Measurements from ENCODE around the gene DMD.

DMD gene

DNA sequence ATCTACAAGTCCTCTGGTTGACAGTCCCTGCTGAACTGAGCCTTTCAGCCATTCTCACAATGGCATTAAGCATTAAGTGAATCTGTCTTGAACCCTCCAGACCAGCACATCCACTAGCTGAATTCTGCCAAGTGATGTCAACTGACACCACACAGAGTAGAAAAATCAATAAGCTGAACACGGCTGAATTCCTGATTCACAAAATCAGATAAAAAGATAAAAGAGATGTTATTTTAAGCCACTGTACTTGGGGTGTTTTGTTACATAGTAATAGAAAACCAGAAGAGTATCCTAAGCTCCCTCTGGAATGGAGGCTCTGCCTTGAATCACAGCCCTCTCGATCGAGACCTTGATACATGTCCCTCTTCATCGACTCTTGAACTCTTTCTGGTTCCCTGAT lies 336.5 kb downstream of the DMD start:
- H4K20me1 ChIP-seq (ENCODE audit: insufficient read depth, low read length) = no peaks in the 10 kb centered on the region
- no peaks in the 10 kb centered on the region for H3K9me2 ChIP-seq (replicated peaks; ENCODE audit: insufficient read depth, low read length)
- H3F3A ChIP-seq (ENCODE audit: insufficient read depth, low read length) = no peaks in the 10 kb centered on the region
- no peak overlapping the region for H3K4me2 ChIP-seq (ENCODE audit: low read depth, low read length)
- no peaks in the 10 kb centered on the region for H3K4me1 ChIP-seq (ENCODE audit: low read length)
- H3K4me3 ChIP-seq (ENCODE audit: low read length) = no peak overlapping the region
- H2AFZ ChIP-seq (ENCODE audit: low read length) = no peak overlapping the region
- DNase-seq = no peak
- no peaks in the 10 kb centered on the region for H3K36me3 ChIP-seq (replicated peaks; ENCODE audit: insufficient read depth, low read length)
- H3K9me3 ChIP-seq (replicated peaks; ENCODE audit: insufficient read depth, low read length) = no peaks in the 10 kb centered on the region
- no peak overlapping the region for H3K9ac ChIP-seq (ENCODE audit: low read length)
- H3K27me3 ChIP-seq (replicated peaks; ENCODE audit: insufficient read depth, low read length) = no peaks in the 10 kb centered on the region
- no peaks in the 10 kb centered on the region for H3K79me2 ChIP-seq (ENCODE audit: low read length)
- TF ChIP-seq EZH2phosphoT487 (IDR thresholded peaks at IDR 0.05; ENCODE audit: low read length) = no peak
- no peak for TF ChIP-seq EZH2 (optimal IDR thresholded peaks at IDR 0.05; ENCODE audit: low read depth, low read length)
- TF ChIP-seq, protein P1, sequence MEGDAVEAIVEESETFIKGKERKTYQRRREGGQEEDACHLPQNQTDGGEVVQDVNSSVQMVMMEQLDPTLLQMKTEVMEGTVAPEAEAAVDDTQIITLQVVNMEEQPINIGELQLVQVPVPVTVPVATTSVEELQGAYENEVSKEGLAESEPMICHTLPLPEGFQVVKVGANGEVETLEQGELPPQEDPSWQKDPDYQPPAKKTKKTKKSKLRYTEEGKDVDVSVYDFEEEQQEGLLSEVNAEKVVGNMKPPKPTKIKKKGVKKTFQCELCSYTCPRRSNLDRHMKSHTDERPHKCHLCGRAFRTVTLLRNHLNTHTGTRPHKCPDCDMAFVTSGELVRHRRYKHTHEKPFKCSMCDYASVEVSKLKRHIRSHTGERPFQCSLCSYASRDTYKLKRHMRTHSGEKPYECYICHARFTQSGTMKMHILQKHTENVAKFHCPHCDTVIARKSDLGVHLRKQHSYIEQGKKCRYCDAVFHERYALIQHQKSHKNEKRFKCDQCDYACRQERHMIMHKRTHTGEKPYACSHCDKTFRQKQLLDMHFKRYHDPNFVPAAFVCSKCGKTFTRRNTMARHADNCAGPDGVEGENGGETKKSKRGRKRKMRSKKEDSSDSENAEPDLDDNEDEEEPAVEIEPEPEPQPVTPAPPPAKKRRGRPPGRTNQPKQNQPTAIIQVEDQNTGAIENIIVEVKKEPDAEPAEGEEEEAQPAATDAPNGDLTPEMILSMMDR (IDR thresholded peaks at IDR 0.05; ENCODE audit: low read length) = no peak
- no peak overlapping the region for H3K27ac ChIP-seq (ENCODE audit: low read length)

DNA sequence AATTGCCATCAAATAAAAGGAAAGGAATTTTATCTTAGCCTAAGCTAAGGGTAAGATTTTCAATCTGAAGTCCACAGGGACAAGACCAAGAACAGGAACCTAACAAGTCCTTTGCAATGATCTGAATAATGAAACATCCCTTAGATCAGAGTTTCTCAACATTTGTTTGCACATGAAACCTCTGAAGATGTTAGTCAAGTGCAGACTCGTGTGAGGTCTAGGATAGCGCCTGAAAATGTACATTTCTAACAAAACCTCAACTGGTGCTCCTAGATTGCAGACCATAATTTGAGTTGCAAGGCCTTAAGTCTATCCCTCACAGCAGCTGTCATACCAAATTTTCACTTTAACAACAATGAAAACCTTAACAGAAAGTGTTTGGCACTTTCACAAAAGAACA lies 337.6 kb downstream of the DMD start:
- no peaks in the 10 kb centered on the region for H3K9me2 ChIP-seq (replicated peaks; ENCODE audit: insufficient read depth, low read length)
- no peak overlapping the region for H3K27ac ChIP-seq (ENCODE audit: low read length)
- no peak overlapping the region for H2AFZ ChIP-seq (ENCODE audit: low read length)
- no peaks in the 10 kb centered on the region for H3K4me1 ChIP-seq (ENCODE audit: low read length)
- no peaks in the 10 kb centered on the region for H3K9me3 ChIP-seq (replicated peaks; ENCODE audit: insufficient read depth, low read length)
- H3K79me2 ChIP-seq (ENCODE audit: low read length) = no peaks in the 10 kb centered on the region
- no peaks in the 10 kb centered on the region for H3F3A ChIP-seq (ENCODE audit: insufficient read depth, low read length)
- no peak for DNase-seq
- no peaks in the 10 kb centered on the region for H3K36me3 ChIP-seq (replicated peaks; ENCODE audit: insufficient read depth, low read length)
- H3K9ac ChIP-seq (ENCODE audit: low read length) = no peak overlapping the region
- TF ChIP-seq EZH2 (optimal IDR thresholded peaks at IDR 0.05; ENCODE audit: low read depth, low read length) = no peak
- TF ChIP-seq, protein P1 (IDR thresholded peaks at IDR 0.05; ENCODE audit: low read length) = no peak
- no peak for TF ChIP-seq EZH2phosphoT487 (IDR thresholded peaks at IDR 0.05; ENCODE audit: low read length)
- H3K4me2 ChIP-seq (ENCODE audit: low read depth, low read length) = no peak overlapping the region
- no peaks in the 10 kb centered on the region for H4K20me1 ChIP-seq (ENCODE audit: insufficient read depth, low read length)
- H3K27me3 ChIP-seq (replicated peaks; ENCODE audit: insufficient read depth, low read length) = no peaks in the 10 kb centered on the region
- no peak overlapping the region for H3K4me3 ChIP-seq (ENCODE audit: low read length)

- TF ChIP-seq EZH2 (optimal IDR thresholded peaks at IDR 0.05; ENCODE audit: low read depth, low read length) (no peak), EZH2phosphoT487 (IDR thresholded peaks at IDR 0.05; ENCODE audit: low read length) (no peak)
- TF ChIP-seq, protein P1 (IDR thresholded peaks at IDR 0.05; ENCODE audit: low read length) = no peak
- Histone ChIP-seq H3K9me2 (replicated peaks; ENCODE audit: insufficient read depth, low read length) (no peaks in the 10 kb centered on the region), H3K79me2 (ENCODE audit: low read length) (no peaks in the 10 kb centered on the region), H3K9ac (ENCODE audit: low read length) (no peak overlapping the region), H3K4me1 (ENCODE audit: low read length) (no peaks in the 10 kb centered on the region), H3K4me2 (ENCODE audit: low read depth, low read length) (no peak overlapping the region), H3K27ac (ENCODE audit: low read length) (no peak overlapping the region), H3K9me3 (replicated peaks; ENCODE audit: insufficient read depth, low read length) (no peaks in the 10 kb centered on the region), H3K27me3 (replicated peaks; ENCODE audit: insufficient read depth, low read length) (no peaks in the 10 kb centered on the region), H3K36me3 (replicated peaks; ENCODE audit: insufficient read depth, low read length) (no peaks in the 10 kb centered on the region), H3F3A (ENCODE audit: insufficient read depth, low read length) (no peaks in the 10 kb centered on the region), H3K4me3 (ENCODE audit: low read length) (no peak overlapping the region), H2AFZ (ENCODE audit: low read length) (no peak overlapping the region), H4K20me1 (ENCODE audit: insufficient read depth, low read length) (no peaks in the 10 kb centered on the region)
- no peak for DNase-seq
Observed at GRCh38 chrX:32871636-32872035, 339.7 kb downstream of the DMD start.

All from MM.1S (cell line).